Heart left ventricle (tissue), 16 donors: ENCODE measurements around the gene ANKRD34B. TPM values are rescaled to one million over a fixed set of nuclear protein-coding genes. Genes with fewer than 3 reads are reported as not detected.

Source experiments
- ATAC-seq, 4 donors: fragments of 200-7000 bp; cut with Tn5 transposase; one replicate each; pipeline ENCODE4 v1.9.1; 2020 to 2022; ENCODE audit warnings: moderate library complexity in 4 of 4, mild to moderate bottlenecking in 3 of 4, moderate number of reproducible peaks in 1 of 4
- DNase-seq, 5 donors: peaks; one replicate each; pipeline ENCODE4 v3.0.0-alpha.2; 2020
- H3K27ac ChIP-seq, 12 donors: fragments of 200-600 bp; sonication (generic) in 4 of 12; one replicate each; pipeline versions ENCODE4 v1.5.0 to v1.8.0; 2016 to 2022; ENCODE audit warnings: mild to moderate bottlenecking in 2 of 12
- H3K27me3 ChIP-seq, 9 donors: fragments of 200-600 bp; sonication (generic) in 2 of 9; one replicate each; pipeline versions ENCODE4 v1.5.1 to v1.8.0; 2016 to 2022; ENCODE audit warnings: mild to moderate bottlenecking in 3 of 9
- H3K36me3 ChIP-seq, 9 donors: fragments of 200-600 bp; sonication (generic) in 2 of 9; one replicate each; pipeline versions ENCODE4 v1.5.0 to v1.8.0; 2018 to 2022; ENCODE audit warnings: mild to moderate bottlenecking in 2 of 9
- H3K4me1 ChIP-seq, 12 donors: fragments of 200-600 bp; sonication (generic) in 4 of 12; one replicate each; pipeline versions ENCODE4 v1.5.0 to v1.8.0; 2016 to 2022; ENCODE audit warnings: mild to moderate bottlenecking in 3 of 12
- H3K4me3 ChIP-seq, 12 donors: fragments of 200-600 bp; sonication (generic) in 4 of 12; one replicate each; pipeline versions ENCODE4 v1.5.0 to v1.8.0; 2017 to 2022; ENCODE audit warnings: mild to moderate bottlenecking in 9 of 12, moderate library complexity in 4 of 12
- H3K9me3 ChIP-seq, 12 donors: fragments of 200-600 bp; sonication (generic) in 4 of 12; one replicate each; pipeline versions ENCODE4 v1.5.0 to v1.8.0; 2016 to 2022; ENCODE audit warnings: mild to moderate bottlenecking in 1 of 12
- POLR2A ChIP-seq, 2 donors: fragments of 450-650 bp; IDR thresholded peaks; one replicate each; pipeline ENCODE4 v1.6.1; 2017; ENCODE audit warnings: antibody characterized with exemption in 2 of 2, mild to moderate bottlenecking in 2 of 2, moderate library complexity in 2 of 2
- WGBS, 4 donors: extraction: QIAGEN DNeasy Blood & Tissue Kit in 2 of 4; methylation state at CpG; one replicate each; pipeline versions ENCODE4 v1.1.5 to v1.1.7; 2013 to 2018; 5-methylcytosine and 5-hydroxymethylcytosine counted together
- intact Hi-C, 10 donors: fragments of 100-400 bp; cut with DNase I; formaldehyde crosslinking; loops; one replicate each; pipeline versions ENCODE4 v1.11.1 to v1.14.2; 2022
- polyA plus RNA-seq, 2 donors: library from polyadenylated mRNA; stranded (reverse); fragments of 200-250 nt; gene quantifications; one replicate each; pipeline ENCODE4 v1.2.3, GENCODE V29; 2013
- total RNA-seq, 9 donors: library from RNA; depleted of rRNA in 2 of 9; stranded (reverse); fragments of >200 nt in 2 of 9; fragmentation: NEBNext Ultra II Directional in 3 of 9; extraction: Animal tissue kit (Norgen Biotek cat#: 25700) in 3 of 9; gene quantifications; one replicate each; pipeline versions ENCODE4 v1.1.0 to v1.2.4, GENCODE V29; 2016 to 2023
- TF ChIP-seq, protein P1 (sequence below), 12 donors: fragments of 200-600 bp; sonication (generic) in 4 of 12; IDR thresholded peaks; one replicate each; pipeline versions ENCODE4 v1.5.0 to v1.8.0; 2018 to 2022; ENCODE audit warnings: antibody characterized with exemption in 12 of 12, mild to moderate bottlenecking in 5 of 12
- donor health status: ischemic (EF 13 %, LVEDD 7.1; RV severe dilation, severe dysfunction).
- donor health status: healthy with polysubstance abuse.
- donor health status: DM: no; HTN: yes; CAD: no.
- donor health status: DM: no; HTN: no; CAD: no.
- donor health status: ischemic (EF 25% LVEDD 6.9; RV normal size, moderate dysfunction).
- donor health status: ischemic (EF 25% LVEDD 5.7; RV mildly dilated, moderate dysfunction).
- donor health status: healthy.
- donor health status: DM: yes; HTN: yes; CAD: no.
- donor health status: ischemic (EF 35%, LVEDD 5.7; RV mildly dilated, moderate dysfunction).
- donor health status: nonischemic (EF 11% LVEDD 7.7; RV severe dilation, severe dysfunction).
- donor health status: DM: yes; HTN: yes; CAD: no.
- donor health status: PGD.
- donor health status: ischemic (EF 29% LVEDD 5.4; RV normal size, mild dysfunction).
- donor health status: nonischemic (EF 23%, LVEDD 6.1; RV moderate dilation, normal function).

The ANKRD34B gene
- total and polyA plus RNA-seq, 11 donors: 0.09 TPM; not detected in 10

DNA sequence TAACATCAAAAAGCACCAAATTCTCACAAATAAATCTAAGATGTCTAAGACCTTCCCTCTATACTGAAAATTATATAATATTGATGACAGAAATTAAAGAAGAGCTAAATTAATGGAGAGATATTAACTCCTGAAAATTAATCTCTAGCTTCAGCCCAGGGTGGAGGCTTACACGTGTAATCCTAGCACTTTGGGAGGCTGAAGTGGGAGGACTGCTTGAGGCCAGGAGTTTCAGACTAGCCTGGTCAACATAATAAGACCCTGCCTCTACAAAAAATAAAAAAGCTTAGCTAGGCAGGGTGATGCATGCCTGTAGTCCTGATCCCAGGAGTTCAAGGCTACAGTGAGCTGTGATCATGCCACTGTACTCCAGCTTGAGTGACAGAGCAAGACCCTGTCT, 39.6 kb upstream of the ANKRD34B start:
- intact Hi-C loops: no loop called here
- no peak for TF ChIP-seq POLR2A (IDR thresholded peaks at IDR 0.05)
- TF ChIP-seq, protein P1, sequence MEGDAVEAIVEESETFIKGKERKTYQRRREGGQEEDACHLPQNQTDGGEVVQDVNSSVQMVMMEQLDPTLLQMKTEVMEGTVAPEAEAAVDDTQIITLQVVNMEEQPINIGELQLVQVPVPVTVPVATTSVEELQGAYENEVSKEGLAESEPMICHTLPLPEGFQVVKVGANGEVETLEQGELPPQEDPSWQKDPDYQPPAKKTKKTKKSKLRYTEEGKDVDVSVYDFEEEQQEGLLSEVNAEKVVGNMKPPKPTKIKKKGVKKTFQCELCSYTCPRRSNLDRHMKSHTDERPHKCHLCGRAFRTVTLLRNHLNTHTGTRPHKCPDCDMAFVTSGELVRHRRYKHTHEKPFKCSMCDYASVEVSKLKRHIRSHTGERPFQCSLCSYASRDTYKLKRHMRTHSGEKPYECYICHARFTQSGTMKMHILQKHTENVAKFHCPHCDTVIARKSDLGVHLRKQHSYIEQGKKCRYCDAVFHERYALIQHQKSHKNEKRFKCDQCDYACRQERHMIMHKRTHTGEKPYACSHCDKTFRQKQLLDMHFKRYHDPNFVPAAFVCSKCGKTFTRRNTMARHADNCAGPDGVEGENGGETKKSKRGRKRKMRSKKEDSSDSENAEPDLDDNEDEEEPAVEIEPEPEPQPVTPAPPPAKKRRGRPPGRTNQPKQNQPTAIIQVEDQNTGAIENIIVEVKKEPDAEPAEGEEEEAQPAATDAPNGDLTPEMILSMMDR (IDR thresholded peaks at IDR 0.05): no peak
- no peaks in the 10 kb centered on the region for H3K27me3 ChIP-seq
- DNase-seq (no peak), ATAC-seq (no peak)
- WGBS, 4 donors: 68 to 95% (median 84%) methylated on average over 1 of the region's 1 CpG
- no peak overlapping the region for H3K27ac ChIP-seq
- H3K4me3 ChIP-seq: no peak overlapping the region
- H3K9me3 ChIP-seq: peaks cover 0 to 14% (median 0%) of the 10 kb centered on the region in 12 donors
- no peaks in the 10 kb centered on the region for H3K36me3 ChIP-seq
- peaks cover 0 to 5% (median 0%) of the 10 kb centered on the region in 12 donors for H3K4me1 ChIP-seq

DNA sequence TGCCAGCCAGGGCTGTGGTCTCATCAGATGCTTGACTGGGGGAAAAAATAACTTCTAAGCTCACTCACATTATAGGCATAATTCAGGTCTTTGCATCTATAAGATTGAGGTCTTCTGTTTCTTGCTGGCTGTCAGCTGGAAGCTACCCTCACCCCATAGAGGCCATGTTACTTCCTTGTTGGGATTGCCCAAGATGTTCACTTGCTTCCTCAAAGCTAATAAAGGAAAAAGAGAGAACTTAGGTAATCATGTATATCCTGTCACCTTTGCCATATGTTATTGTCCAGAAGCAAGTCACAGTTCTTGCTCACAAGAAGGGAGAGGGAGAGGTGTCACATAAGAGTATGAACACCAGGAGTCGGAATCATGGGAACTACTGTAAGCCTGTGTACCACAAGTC, 38.7 kb upstream of the ANKRD34B start:
- no peak for TF ChIP-seq POLR2A (IDR thresholded peaks at IDR 0.05)
- TF ChIP-seq, protein P1 (IDR thresholded peaks at IDR 0.05): no peak
- Histone ChIP-seq H3K4me3 (no peak overlapping the region), H3K36me3 (no peaks in the 10 kb centered on the region), H3K27ac (no peak overlapping the region), H3K9me3 (peaks cover 0 to 14% (median 0%) of the 10 kb centered on the region in 12 donors), H3K27me3 (no peaks in the 10 kb centered on the region), H3K4me1 (peaks cover 0 to 5% (median 0%) of the 10 kb centered on the region in 12 donors)
- intact Hi-C loops: no loop called here
- WGBS, 4 donors: 92 to 100% (median 97%) methylated on average over 1 of the region's 1 CpG
- peak in 2 of 4 donors; percentile 20 to 42 for ATAC-seq
- DNase-seq: no peak

DNA sequence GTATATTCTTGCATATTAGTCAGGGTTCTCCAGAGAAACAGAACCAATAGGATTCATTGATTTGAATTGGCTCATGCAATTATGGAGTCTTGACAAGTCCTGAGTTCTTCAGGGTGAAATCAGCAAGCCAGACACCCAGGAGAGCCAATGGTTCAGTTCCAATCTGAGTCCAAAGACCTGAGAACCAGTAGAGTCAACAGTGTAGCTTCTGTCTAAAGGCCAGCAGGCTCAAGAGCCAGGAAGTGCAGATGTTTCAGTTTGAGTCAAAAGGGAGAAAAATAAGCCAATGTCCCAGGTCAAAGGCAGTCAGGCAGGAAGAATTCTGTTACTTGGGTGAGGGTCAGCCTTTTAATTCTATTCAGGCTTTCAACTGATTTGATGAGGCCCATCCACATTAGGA, 37.8 kb upstream of the ANKRD34B start:
- no peak overlapping the region for H3K27ac ChIP-seq
- TF ChIP-seq, protein P1 (IDR thresholded peaks at IDR 0.05): no peak
- TF ChIP-seq POLR2A (IDR thresholded peaks at IDR 0.05): no peak
- H3K27me3 ChIP-seq: no peaks in the 10 kb centered on the region
- DNase-seq (no peak), ATAC-seq (no peak)
- H3K4me3 ChIP-seq: no peak overlapping the region
- intact Hi-C loops: no loop called here
- peaks cover 0 to 14% (median 0%) of the 10 kb centered on the region in 12 donors for H3K9me3 ChIP-seq
- peaks cover 0 to 5% (median 0%) of the 10 kb centered on the region in 12 donors for H3K4me1 ChIP-seq
- H3K36me3 ChIP-seq: no peaks in the 10 kb centered on the region

DNA sequence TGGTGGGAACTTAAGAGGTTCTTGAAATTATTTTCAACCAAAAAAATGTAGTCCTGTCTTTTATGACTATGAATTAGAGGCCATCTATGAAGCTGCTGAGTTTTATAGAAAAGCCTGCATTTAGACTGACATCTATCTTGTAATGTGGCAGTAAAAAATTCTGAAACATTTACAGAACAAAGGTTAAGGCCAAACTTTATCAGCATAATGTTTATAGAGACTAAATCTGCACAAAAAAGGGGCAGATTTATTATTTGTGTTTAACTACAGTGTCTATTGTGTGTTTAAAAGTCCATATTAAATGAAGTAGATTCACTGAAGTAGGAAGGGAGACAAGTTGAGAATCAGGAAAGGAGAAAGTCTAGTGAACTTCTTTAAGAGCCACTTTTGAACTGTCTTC, 37.3 kb upstream of the ANKRD34B start:
- ATAC-seq (no peak), DNase-seq (no peak)
- no peaks in the 10 kb centered on the region for H3K27me3 ChIP-seq
- H3K9me3 ChIP-seq: peaks cover 0 to 14% (median 0%) of the 10 kb centered on the region in 12 donors
- H3K27ac ChIP-seq: no peak overlapping the region
- H3K4me1 ChIP-seq: peaks cover 0 to 5% (median 0%) of the 10 kb centered on the region in 12 donors
- intact Hi-C loops: no loop called here
- no peak for TF ChIP-seq POLR2A (IDR thresholded peaks at IDR 0.05)
- TF ChIP-seq, protein P1 (IDR thresholded peaks at IDR 0.05): no peak
- no peak overlapping the region for H3K4me3 ChIP-seq
- H3K36me3 ChIP-seq: no peaks in the 10 kb centered on the region
